NK-92 treated with Interleukin-12 subunit alpha and Interleukin-12 subunit beta, amount 100 ng/mL, for 24 hours (cell line): ENCODE measurements around the gene CRIP1.

ENCODE experiments used
- DNase-seq: peaks from one replicate; lab custom pipeline; 2025; lab: John Stamatoyannopoulos, UW

Gene CRIP1

DNA sequence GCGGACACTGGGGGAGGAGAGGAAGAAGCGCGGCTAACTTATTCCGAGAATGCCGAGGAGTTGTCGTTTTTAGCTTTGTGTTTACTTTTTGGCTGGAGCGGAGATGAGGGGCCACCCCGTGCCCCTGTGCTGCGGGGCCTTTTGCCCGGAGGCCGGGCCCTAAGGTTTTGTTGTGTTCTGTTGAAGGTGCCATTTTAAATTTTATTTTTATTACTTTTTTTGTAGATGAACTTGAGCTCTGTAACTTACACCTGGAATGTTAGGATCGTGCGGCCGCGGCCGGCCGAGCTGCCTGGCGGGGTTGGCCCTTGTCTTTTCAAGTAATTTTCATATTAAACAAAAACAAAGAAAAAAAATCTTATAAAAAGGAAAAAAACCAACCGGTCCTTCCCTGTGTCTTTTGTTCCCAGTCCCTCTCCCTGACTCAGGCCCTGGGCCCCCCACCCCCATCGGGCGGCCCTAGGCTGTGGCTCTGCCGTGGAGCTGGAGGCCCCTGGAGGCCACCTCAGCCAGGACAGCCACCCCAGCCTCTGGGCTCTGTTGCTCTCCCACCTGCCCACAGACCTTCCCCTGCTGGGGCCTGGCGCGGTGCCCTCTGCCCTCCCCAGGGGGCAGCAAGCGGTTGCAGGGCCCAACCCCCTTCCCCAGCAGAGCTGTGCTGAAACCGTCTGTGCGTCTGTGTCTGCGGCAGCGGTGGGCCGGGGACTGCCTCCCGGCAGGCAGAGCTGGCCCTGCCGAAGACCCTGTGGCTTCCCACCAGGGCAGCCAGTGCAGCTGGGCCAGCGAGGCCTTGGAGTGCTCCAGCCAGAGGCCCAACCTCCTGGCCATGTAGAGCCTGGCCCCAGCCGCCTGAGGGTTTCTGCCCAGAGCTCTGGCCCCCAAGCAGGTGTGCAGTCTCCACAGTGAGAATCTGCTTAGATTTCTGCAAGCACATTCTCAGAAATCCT lies 16.1 kb upstream of the CRIP1 start:
- no peak for DNase-seq

GRCh38 chr14:105471297-105471821 lies 15.3 kb upstream of the CRIP1 start:
- DNase-seq, result no peak

DNA sequence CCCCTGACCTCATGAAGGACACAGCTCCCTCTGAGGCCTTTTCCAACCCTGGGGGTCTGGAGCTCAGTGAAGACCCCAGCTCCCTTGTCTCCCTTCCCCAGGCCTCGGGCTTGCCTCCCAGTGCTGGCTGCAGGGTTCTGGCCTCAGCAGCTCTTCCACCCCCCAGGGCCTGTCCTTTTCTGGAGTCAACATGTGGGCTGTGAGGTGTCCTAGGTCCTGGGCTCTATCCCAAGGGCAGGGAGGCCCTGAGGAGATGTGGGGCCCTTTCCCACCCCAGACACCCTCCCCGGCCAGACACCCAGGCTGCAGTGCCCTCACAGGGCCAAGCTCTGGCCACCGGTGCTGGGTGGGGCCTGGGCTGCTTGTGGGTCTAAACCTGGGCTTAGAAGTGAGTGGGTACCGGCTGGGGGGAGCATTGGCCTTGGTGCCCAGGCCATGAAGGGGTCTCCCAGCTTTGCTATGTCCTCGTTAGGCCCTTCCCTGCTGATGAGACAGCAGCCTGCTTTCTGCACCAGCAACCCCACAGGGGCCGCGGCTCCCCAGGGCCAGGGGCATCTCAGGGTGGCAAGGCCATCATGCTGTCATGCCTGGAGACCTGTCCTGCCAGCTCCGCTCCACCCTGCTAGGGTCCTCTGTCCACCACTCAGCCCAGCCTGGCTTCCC lies 14.7 kb upstream of the CRIP1 start:
- no peak for DNase-seq

DNA sequence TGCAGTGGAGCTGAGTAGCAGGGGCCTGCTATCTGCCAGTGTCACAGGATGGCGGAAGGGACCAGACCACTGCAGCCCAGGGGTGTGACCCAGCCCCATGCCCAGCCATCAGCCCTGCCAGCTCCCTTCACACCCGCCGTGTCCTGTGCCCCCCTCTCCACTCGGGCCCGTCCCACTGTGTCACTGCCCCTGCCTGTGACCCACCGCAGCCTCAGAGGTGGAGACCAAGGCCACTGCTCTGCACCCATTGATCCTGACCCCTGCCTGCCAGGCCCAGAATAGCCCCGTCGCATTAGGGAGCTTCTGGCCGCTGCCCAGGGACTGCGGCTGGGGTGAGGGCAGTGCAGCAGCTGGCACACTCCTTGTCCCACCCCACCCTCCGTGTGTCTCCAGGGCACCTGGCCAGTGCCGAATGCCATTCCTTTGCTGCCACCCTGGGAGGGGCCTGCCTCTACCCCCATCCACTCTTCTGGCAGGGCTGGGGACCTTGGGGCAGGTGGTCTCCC lies 14.1 kb upstream of the CRIP1 start:
- DNase-seq, result no peak

DNA sequence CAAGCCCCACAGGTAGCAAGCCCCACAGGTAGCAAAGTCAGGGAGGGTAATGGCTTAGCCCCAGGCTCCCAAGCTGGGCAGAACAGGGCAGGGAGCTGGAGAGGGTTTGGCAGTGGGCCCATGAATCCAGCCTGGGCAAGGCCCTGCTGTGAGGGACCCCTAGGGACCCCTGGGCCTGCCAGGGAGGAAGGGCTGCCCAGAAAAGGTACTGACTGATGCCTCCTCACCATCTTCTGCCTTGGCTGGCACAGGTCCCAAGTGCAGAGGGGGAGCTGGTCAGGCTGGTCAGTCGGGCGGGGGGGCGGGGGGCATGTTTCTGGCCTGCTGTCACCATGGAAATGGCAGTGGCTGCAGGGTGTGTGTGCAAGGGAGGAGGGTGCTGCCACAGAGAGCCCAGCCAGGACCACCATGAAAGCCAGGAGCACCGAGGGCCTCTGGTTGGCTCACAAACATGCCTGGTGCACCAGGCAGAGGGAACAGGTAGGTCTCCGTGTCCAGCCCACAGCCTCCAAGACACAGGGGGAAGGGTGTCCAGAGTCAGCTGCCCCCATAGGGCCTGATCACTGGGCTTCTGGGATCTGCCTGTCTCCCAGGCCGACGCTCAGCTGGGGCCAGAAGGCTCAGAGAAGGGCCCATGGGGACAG lies 13.5 kb upstream of the CRIP1 start:
- no peak for DNase-seq

DNA sequence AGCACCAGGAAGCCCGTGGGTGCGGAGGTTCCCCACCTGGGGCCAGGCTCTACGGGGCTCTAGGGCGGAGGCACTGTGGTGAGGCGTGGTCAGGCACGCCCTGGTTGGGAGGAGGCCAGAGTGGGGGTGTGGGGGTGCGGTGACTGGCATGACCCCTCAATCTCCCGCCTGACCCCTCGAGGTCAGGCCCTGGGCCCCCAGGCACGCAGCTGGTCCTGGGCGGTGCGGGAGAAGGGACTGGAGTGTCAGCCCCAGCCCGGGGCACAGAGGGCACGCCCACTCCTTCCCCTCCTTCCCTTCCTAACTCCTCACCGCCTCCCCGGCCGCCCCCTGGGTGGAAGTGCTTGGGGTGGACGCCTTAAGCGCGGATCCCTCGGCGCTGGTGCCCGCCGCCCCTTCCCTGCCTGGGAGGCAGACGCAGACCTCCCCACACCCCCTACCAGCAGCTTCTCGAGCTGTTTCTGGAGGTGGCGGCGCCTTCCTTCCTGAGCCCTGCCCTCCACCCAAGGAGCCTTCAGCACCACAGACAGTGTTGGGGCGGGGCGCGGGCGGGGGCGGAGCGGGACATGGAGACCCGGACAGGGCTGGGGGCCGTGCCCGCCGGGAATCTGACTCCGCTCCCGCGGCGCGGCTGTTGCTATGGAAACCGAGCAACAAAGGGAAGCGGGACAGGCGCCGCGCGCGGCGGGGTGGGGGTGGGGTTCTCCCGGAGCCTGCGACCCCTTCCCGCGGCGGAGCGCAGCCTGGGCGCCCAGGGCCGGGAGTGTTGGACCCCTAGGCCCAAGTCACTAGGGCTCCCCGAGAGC lies 12.8 kb upstream of the CRIP1 start:
- DNase-seq, result no peak

DNA sequence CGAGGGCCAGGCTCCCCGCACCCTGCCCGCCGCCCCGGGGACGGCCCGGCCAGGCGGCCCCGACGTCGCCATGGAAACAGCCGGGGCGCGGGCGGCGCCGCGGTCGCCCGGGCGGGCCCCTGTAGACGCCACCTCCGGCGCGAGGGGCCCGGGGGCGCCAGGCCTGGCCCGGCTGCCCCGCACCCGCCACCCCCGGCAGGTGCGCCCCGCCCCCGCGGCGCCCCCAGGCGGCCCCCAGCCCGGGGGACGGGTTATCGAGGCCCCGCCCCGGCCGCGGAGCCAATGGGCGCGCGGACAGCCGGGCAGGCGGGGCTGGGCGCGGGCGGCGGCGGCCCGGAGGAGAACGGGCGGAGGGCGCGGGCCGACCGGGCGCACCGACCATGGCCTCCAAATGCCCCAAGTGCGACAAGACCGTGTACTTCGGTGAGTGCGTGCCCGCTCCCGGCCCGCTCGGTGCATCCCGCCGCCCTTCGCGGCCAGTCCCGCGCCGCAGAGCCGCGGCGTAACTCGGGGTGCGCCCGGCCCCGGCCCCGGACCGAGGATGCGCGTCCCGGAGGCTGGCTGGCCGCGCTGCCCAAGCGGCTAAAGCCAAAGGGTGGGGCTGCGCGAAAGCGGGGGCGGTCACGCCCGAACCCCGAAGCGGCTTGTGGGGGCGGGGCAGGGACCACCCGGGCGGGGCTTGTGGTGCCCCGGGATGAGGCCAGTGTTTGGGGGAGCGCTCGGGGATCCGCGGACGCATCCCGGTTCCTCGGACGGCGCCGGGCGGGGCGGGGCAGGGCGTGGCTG lies 12.0 kb upstream of the CRIP1 start, which contains the start of gene CRIP2:
CRIP2 (plus strand) TSS at position 339 of the 786 bp plus-strand sequence; CDS start at position 381, 42 bp downstream.
- DNase-seq, result no peak

- no peak for DNase-seq
These were observed 11.2 kb upstream of the CRIP1 start for GRCh38 chr14:105475269-105476096.

DNA sequence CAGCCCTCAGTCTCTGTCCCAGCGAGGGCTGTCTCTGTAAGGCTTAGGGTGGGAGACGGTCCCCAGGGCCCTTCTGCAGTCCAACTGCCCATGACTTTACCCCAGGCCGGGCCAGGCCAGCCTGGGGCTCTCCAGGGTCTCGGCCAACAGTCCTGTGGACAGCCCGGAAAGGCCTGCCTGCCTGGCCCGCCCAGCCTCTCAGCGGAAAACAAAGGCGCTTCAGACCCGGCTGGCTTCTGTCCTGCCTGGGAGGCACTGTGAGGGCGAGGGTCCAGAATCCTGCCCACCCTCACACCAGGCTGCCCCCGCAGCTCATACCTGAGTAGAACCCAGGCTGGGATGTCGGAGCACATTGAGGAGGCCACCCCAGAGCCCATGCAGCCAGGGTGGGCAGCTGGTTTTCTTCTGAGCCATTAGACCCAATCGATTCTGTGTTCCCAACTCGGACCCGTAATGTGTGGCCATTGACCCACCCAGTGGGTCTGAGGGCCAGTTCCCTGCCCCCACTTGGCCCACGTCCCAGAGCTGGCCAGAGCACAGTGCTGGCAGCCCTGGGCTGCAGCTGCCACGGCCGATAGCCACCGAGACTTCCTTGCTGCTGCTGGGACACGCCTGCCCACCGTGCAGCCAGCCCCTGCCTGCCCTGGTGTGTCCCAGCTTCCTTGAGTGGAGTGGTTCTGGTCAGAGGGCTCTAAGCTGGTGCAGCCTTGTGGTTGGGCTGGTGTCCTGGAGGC lies 10.4 kb upstream of the CRIP1 start:
- DNase-seq, result no peak

DNA sequence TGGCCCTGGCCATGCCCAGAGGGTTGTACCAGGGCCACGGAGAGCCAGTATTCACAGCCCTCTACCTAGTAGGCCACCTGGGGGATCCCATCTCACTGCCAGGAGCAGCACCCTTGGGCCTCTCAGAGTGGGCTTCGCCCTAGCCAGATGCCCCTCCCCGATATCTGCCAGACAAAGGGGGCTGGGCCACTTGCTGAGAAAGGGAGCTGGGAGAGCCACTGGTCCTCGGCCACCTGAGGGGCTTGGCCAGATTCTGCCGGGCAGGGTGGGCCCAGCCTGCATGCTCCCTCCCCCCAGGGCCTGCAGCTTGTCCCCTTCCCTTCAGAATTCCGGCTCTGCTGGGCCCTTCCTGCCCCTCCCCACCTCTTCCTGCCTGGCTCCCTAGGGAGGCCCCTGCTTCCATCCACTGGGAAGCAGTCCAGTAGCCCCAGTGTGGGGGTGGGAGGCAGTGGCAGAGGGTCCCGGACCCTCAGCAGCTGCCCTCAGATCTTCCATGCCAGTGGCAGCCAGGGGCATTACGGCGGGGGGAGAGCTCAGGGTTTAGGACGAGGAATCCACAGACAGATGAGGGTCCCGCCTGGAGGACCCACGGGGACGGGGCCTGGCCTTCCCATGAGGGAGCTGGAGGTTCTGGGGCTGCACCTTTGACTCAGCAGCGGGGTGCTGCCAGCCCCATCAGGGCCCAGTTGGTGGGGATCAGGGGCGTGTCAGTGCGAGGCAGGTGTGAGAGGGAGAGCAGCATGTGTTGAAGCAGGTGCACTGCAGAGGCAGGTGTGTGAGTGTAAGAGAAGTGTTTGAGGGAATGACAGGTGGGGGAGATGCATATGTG lies 9.6 kb upstream of the CRIP1 start:
- DNase-seq, result no peak

DNA sequence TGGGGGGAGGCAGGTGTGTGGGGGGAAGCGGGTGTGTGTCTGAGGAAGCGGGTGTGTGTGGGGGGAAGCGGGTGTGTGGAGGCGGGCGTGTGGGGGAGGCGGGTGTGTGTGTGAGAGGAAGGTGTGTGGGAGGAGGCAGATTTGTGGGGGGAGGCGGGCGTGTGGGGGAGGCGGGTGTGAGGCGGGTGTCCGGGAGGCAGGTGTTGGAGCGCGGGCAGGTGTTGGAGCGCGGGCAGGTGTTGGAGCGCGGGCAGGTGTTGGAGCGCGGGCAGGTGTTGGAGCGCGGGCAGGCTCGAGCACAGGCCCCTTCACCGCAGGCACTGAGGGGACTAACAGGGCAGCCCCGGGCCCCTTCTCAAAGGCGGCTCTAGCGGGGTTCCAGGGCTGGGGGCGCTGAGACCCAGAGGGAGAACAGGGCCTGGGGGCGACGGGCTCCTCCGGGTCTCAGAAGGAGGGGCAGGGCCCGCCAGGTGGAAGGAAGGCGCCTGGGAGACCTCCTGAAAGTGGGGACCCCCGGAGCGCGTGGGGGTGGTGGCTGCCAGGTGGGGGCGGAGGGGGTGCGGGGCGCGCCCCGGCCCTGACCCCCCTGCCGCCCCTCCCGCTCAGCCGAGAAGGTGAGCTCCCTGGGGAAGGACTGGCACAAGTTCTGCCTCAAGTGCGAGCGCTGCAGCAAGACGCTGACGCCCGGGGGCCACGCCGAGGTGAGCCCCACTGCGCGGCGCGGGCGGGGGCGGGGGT lies 8.9 kb upstream of the CRIP1 start:
- DNase-seq, result no peak

DNA sequence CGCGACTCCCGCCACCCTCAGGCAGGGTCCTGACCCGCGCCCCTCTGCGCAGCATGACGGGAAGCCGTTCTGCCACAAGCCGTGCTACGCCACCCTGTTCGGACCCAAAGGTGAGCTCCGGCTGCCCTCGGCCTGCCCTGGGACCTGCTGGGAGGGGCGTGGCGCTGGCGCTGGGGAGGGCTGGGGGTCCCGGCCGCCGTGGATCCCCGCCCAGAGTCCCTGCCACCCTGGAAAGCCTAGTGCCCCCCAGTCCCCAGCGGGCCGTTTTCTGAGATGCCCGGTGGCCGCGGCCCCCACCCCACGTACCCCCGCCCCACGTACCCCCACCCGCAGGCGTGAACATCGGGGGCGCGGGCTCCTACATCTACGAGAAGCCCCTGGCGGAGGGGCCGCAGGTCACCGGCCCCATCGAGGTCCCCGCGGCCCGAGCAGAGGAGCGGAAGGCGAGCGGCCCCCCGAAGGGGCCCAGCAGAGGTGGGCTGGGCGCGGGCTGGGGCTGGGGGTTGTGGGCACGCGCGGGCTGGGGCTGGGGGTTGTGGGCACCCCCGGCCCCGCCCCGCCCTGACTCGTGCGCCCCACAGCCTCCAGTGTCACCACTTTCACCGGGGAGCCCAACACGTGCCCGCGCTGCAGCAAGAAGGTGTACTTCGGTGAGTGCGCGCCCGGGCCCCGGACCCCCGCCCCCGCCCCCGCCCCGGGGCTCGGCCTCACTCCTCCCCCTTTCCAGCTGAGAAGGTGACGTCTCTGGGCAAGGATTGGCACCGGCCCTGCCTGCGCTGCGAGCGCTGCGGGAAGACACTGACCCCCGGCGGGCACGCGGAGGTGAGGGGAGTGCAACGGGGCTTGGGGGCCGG lies 8.1 kb upstream of the CRIP1 start:
- DNase-seq, result no peak

- no peak for DNase-seq
These were observed 7.1 kb upstream of the CRIP1 start for GRCh38 chr14:105479431-105480158.

DNA sequence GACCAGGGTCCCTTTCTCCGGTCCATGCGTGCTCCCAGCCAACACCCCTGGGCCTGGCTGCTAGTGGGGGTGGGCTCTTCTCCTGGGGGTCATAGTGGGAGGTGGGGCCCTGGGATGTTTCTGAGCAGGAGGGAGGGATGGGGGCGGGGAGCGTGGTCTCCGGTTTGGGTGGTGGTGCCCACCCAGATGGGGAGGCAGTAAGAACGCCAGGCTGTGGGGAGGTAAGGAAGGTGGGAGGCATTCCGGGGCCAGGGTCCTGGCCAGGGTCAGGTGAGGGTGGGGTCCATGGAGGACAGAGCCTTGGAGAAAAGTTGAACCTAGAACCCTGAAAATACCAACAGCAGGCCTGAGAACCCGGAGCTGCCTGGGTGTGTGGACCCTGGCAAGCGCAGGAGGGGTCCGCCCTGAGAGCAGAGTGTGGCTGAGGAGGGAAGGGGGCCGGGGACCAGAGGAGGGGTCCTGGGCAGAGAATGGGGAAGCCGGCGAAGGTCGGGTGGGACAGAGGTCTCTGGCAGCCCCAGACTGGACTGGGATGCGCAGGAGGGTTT lies 6.4 kb upstream of the CRIP1 start:
- no peak for DNase-seq
